K562 (cell line): ENCODE results near the gene ADIPOR1. TPM values are rescaled to one million over a fixed set of nuclear protein-coding genes. Genes with fewer than 3 reads are reported as not detected.

Source experiments
- ATF1 ChIP-seq, 2 experiments: fragments of 450-650 bp in 1 of 2; IDR thresholded peaks; 2 replicates each; pipeline ENCODE4 v1.6.1; 2016; ENCODE audit warnings: missing compliant biosample characterization in 1 of 2, missing genetic modification characterization in 1 of 2
- BCOR ChIP-seq: fragments of 450-650 bp; IDR thresholded peaks from 2 replicates; pipeline ENCODE4 v1.6.1; 2016
- COPS2 ChIP-seq: fragments of 450-650 bp; conservative IDR thresholded peaks from 2 replicates; pipeline ENCODE4 v1.6.1; 2016; ENCODE audit warnings: mild to moderate bottlenecking, moderate library complexity
- EHMT2 ChIP-seq: fragments of 450-650 bp; IDR thresholded peaks from 2 replicates; pipeline ENCODE4 v1.6.1; 2018; ENCODE audit warnings: antibody characterized with exemption
- FOXJ3 ChIP-seq: sonication (generic); formaldehyde crosslinking; IDR thresholded peaks from 2 replicates; pipeline ENCODE4 v1.4.0; 2020; ENCODE audit warnings: mild to moderate bottlenecking, missing genetic modification reagents
- ID3 ChIP-seq, 2 experiments: fragments of 250-450 bp in 1 of 2; fragments of 450-650 bp in 1 of 2; sonication (Bioruptor Pico) in 1 of 2; IDR thresholded peaks; 2 replicates each; pipeline versions ENCODE4 v1.6.1 to v1.8.0; 2016 to 2021; ENCODE audit warnings: mild to moderate bottlenecking in 2 of 2, moderate library complexity in 2 of 2, missing compliant biosample characterization in 1 of 2, missing genetic modification characterization in 1 of 2
- JUN ChIP-seq, 2 experiments: sonication (generic) in 1 of 2; formaldehyde crosslinking in 1 of 2; IDR thresholded peaks; 2 replicates each; pipeline versions ENCODE4 v1.6.1 to v1.8.0; 2012 to 2022; ENCODE audit warnings: borderline replicate concordance in 2 of 2, mild to moderate bottlenecking in 2 of 2, improper control_type of control experiment in 1 of 2, low read depth in 1 of 2, low read length in 1 of 2, missing genetic modification reagents in 1 of 2
- RUNX1 ChIP-seq: sonication (generic); IDR thresholded peaks from 2 replicates; pipeline ENCODE4 v1.6.1; 2016; ENCODE audit warnings: antibody characterized with exemption, low read depth
- SMAD2 ChIP-seq: fragments of 150-350 bp; IDR thresholded peaks from 2 replicates; pipeline ENCODE4 v1.6.1; 2014; ENCODE audit warnings: low read depth, mild to moderate bottlenecking, low read length
- SMARCC2 ChIP-seq: fragments of 450-650 bp; IDR thresholded peaks from 2 replicates; pipeline ENCODE4 v1.6.1; 2017; ENCODE audit warnings: antibody characterized with exemption, moderate library complexity, mild to moderate bottlenecking, low read depth
- SRSF9 ChIP-seq: fragments of 200-400 bp; formaldehyde crosslinking; IDR thresholded peaks from 2 replicates; pipeline ENCODE4 v1.6.1; 2017; ENCODE audit warnings: low read depth, low read length, borderline replicate concordance
- STAT5A ChIP-seq: IDR thresholded peaks from 2 replicates; pipeline ENCODE4 v1.6.1; 2012; ENCODE audit warnings: low read length, inconsistent platforms, borderline replicate concordance
- YY1 ChIP-seq, 3 experiments: IDR thresholded peaks; 2 replicates each; pipeline ENCODE4 v1.6.1; 2011; ENCODE audit warnings: low read length in 2 of 3, mild to moderate bottlenecking in 2 of 3, moderate library complexity in 2 of 3, borderline replicate concordance in 1 of 3, control low read depth in 1 of 3, low read depth in 1 of 3; ENCODE audit not compliant: insufficient read depth in 3 of 3, insufficient replicate concordance in 2 of 3, control insufficient read depth in 1 of 3, insufficient read length in 1 of 3; ENCODE audit errors: extremely low read depth in 1 of 3
- ZBTB11 ChIP-seq, 3 experiments: fragments of 200-800 bp in 1 of 3; fragments of 250-450 bp in 1 of 3; fragments of 450-650 bp in 1 of 3; sonication (Bioruptor Pico) in 1 of 3; sonication (Bioruptor generic) in 1 of 3; formaldehyde crosslinking in 1 of 3; IDR thresholded peaks; 2 replicates each; pipeline versions ENCODE4 v1.6.1 to v1.8.0; 2016 to 2022; ENCODE audit warnings: mild to moderate bottlenecking in 2 of 3, missing genetic modification characterization in 2 of 3, missing compliant biosample characterization in 1 of 3, moderate library complexity in 1 of 3
- ZBTB34 ChIP-seq: fragments of 250-450 bp; sonication (Bioruptor Pico); IDR thresholded peaks from 2 replicates; pipeline ENCODE4 v1.8.0; 2021; ENCODE audit warnings: mild to moderate bottlenecking, moderate library complexity
- ZNF165 ChIP-seq: fragments of 250-450 bp; sonication (Bioruptor Pico); IDR thresholded peaks from 2 replicates; pipeline ENCODE4 v1.4.0; 2020; ENCODE audit warnings: borderline replicate concordance
- ZNF507 ChIP-seq: conservative IDR thresholded peaks from 2 replicates; pipeline ENCODE4 v1.6.1; 2017; ENCODE audit warnings: missing genetic modification characterization, missing compliant biosample characterization
- ZSCAN32 ChIP-seq: fragments of 450-650 bp; formaldehyde crosslinking; IDR thresholded peaks from 2 replicates; pipeline ENCODE4 v1.4.0; 2020; ENCODE audit warnings: mild to moderate bottlenecking, moderate library complexity
- polyA plus RNA-seq, 8 experiments: library from polyadenylated mRNA; depleted of rRNA in 4 of 8; stranded (reverse) in 5 of 8; unstranded in 3 of 8; fragments of >200 nt; fragmentation: Nextera tagmentation in 2 of 8; fragmentation: Illumina TruSeq in 1 of 8; extraction: Ambion mirVana in 2 of 8; extraction: Trizol in 1 of 8; gene quantifications; 2 replicates each; pipeline versions ENCODE4 v1.2.1 to v1.2.3, GENCODE V29; 2011 to 2014; ENCODE audit warnings: inconsistent platforms in 1 of 8, missing spikeins in 1 of 8
- total RNA-seq, 7 experiments: library from RNA; depleted of rRNA in 6 of 7; stranded (reverse); fragments of >200 nt in 6 of 7; fragmentation: Illumina TruSeq in 2 of 7; extraction: Trizol in 2 of 7; gene quantifications; 2 replicates each; pipeline versions ENCODE4 v1.2.1 to v1.2.3, GENCODE V29; 2011 to 2021; ENCODE audit warnings: low replicate concordance in 1 of 7

Gene ADIPOR1
- total and polyA plus RNA-seq, 9 of the 15 experiments (the other 6 are each of a cell fraction or from before 2014, with no cell fraction given), result 29.0 to 217 (median 100) TPM

GRCh38 chr1:202926581-202927491, 31.3 kb downstream of the ADIPOR1 start, which contains the start of gene KLHL12 (continued):
- TF ChIP-seq SRSF9, result no peak
- no peak for TF ChIP-seq ZBTB34 (CRISPR knock-in tag)
- peak; percentile 92 for TF ChIP-seq ZSCAN32
- no peak for TF ChIP-seq ID3 (CRISPR knock-in tag; IDR thresholded peaks at IDR 0.05)
- TF ChIP-seq ID3 (tag; IDR thresholded peaks at IDR 0.05), result peak; percentile 86
- TF ChIP-seq STAT5A, result peak; percentile 21; the same call in 1 of the 2 replicates
- peak; percentile 93 for TF ChIP-seq JUN (IDR thresholded peaks at IDR 0.05; ENCODE audit: borderline replicate concordance, low read depth, low read length)
- no peak for TF ChIP-seq JUN (CRISPR knock-in tag; IDR thresholded peaks at IDR 0.05; ENCODE audit: borderline replicate concordance)
- no peak for TF ChIP-seq SMAD2
- no peak for TF ChIP-seq FOXJ3
- no peak for TF ChIP-seq ZNF507 (tag)
- TF ChIP-seq COPS2, result no peak
- no peak for TF ChIP-seq RUNX1
- TF ChIP-seq BCOR, result no peak
- peak; percentile 51; the same call in 1 of the 2 replicates for TF ChIP-seq SMARCC2
- peak in 2 of 3 experiments; percentile 45 to 46; a peak in 2 of 6 replicates for TF ChIP-seq ZBTB11 (CRISPR knock-in tag; IDR thresholded peaks at IDR 0.05)
- TF ChIP-seq EHMT2, result no peak
- TF ChIP-seq YY1 (IDR thresholded peaks at IDR 0.05; ENCODE audit: borderline replicate concordance in 1 of 3, control insufficient read depth in 1 of 3, extremely low read depth in 1 of 3, insufficient read depth in 3 of 3, insufficient read length in 1 of 3, insufficient replicate concordance in 2 of 3, low read depth in 1 of 3, low read length in 2 of 3), result peak; percentile 19 to 76 (median 55)
- TF ChIP-seq ATF1 (CRISPR knock-in tag; IDR thresholded peaks at IDR 0.05), result peak; percentile 90
- TF ChIP-seq ATF1 (tag; IDR thresholded peaks at IDR 0.05), result peak; percentile 99
- TF ChIP-seq ZNF165, result no peak
